ENCODE results near the gene OR2Y1. TPM values are rescaled to one million over a fixed set of nuclear protein-coding genes. Genes with fewer than 3 reads are reported as not detected.
"Not testable (repeated sequence)": the region's sequence is repeated elsewhere in the genome, so short reads cannot be mapped to it uniquely, and the experiment has no call there.

OR2Y1 gene
- total RNA-seq, 1 donor from 2014 or later = not detected

GRCh38 chr5:180739271-180739670, 587 bp downstream of the OR2Y1 start:
- no peak for DNase-seq

DNA sequence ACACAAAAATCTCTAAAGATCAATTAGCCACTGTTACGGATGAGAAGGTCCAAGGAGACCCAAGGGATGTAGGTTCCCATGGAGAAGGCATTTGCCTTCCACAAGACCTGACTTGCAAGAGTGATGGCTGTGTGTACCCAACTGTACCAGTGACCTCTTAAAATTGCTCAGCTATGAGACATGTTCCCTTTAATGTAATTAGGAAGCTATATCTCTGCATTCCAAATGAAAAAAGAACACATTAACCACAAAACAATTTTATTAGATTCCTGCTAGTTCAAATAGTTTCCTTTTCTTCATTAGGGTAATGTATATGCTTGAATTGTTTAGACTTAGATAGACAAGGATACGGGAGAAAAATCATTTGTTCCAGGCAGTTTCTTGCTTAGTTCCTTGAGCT, 3.3 kb downstream of the OR2Y1 start:
- no peak for DNase-seq

GRCh38 chr5:180724944-180725343, 14.9 kb downstream of the OR2Y1 start:
- no peak for DNase-seq

- no peak for DNase-seq
These were observed 15.9 kb downstream of the OR2Y1 start for GRCh38 chr5:180723936-180724335.

GRCh38 chr5:180720486-180720885, 19.4 kb downstream of the OR2Y1 start:
- DNase-seq = no peak

DNA sequence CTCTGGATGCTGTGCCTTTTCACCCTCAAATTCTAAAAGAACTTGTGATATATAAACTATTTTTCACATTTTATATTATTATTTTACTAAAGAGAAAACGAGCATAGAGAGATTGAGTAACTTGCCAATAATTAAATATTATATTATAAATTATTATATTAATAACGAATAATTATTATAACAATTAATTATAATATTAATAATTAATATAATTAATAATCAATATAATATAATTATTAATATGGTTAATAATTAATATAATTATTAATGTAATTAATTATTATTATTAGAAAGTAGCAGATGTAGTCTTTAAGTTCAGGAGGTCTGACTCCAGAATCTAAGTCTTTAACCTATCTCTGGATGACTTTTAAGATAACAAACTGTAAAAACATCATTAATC, 20.1 kb downstream of the OR2Y1 start:
- DNase-seq = no peak

GRCh38 chr5:180718810-180719453, 20.9 kb downstream of the OR2Y1 start:
- DNase-seq = peak; percentile 63

GRCh38 chr5:180717989-180718388, 21.9 kb downstream of the OR2Y1 start:
- no peak for DNase-seq

DNA sequence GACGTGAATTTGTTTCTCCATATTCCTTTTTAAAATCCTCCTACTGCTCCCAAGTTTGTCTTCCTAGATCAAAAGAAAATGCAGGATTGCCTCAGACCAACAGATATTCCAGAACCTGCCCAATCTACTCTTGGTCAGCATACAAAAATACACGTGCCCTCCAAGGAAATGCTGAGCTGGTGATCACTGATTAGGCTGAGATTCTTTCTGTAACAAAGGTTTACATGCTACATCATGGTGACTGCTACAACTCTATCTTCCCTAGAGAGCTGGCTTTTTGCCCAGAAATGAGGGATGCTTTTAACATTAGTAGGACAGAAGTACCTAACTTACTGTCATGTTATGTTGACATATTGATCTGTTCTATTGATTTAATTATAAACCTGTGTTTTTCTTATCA, 35.5 kb downstream of the OR2Y1 start:
- no peak for DNase-seq

- DNase-seq = no peak
These were observed 35.9 kb downstream of the OR2Y1 start for GRCh38 chr5:180703912-180704311.

DNA sequence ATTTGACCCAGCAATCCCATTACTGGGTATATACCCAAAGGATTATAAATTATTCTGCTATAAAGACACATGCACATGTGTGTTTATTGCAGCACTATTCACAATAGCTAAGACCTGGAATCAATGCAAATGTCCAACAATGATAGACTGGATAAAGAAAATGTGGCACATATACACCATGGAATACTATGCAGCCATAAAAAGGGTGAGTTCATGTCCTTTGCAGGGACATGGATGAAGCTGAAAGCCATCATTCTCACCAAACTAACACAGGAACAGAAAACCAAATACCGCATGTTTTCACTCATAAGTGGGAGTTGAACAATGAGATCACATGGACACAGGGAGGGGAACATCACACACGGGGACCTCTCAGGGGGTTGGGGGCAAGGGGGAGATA, 36.5 kb downstream of the OR2Y1 start:
- not testable (repeated sequence) for DNase-seq

- DNase-seq = not testable (repeated sequence)
These were observed 39.4 kb downstream of the OR2Y1 start for GRCh38 chr5:180700440-180700839.

- no peak for DNase-seq
These were observed 40.8 kb downstream of the OR2Y1 start for GRCh38 chr5:180699042-180699441.

- no peak for DNase-seq
These were observed 43.7 kb downstream of the OR2Y1 start for GRCh38 chr5:180696116-180696515.

DNA sequence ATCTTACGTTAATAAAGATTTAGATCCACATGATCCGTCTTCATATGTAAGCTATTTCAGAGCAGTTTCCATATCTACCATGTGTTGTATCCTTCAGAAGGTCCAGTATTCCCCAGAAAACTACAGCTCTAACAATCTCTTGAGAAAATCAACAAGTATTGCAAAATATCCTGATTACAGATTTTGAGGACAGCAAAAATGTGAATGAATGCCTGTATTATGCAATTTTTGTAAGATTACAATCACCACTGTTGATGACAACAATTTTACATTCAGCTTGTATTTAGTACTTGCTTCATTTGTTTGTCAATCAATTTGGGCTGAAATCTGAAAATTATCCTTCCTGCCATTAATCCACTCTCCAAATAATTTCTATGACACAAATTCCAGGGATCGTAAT, 47.4 kb downstream of the OR2Y1 start:
- DNase-seq = no peak

GRCh38 chr5:180691046-180691445, 48.8 kb downstream of the OR2Y1 start:
- no peak for DNase-seq

DNA sequence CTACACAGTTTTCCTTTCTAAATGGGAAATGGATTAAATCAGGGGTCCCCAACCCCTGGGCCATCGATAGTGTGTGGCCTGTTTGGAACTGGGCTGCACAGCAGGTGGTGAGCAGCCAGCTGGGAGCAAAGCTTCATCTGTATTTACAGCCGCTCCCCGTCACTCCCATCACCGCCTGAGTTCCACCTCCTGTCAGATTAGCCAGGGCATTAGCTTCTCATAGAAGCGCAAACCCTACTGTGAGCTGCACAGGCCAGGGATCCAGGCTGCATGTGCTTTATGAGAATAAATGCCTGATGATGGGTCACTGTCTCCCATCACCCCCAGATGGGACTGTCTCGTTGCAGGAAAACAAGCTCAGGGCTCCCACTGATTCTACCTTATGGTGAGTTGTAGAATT, 49.3 kb downstream of the OR2Y1 start:
- DNase-seq = no peak

GRCh38 chr5:180689775-180690174, 50.1 kb downstream of the OR2Y1 start:
- DNase-seq = no peak

Other genes starting within 250 kb of the OR2Y1 start
- 21.6 and 44.6 TPM in 2 replicates for gene CNOT6, start 245.7 kb downstream of the OR2Y1 start, total RNA-seq
- gene SCGB3A1, start 148.6 kb downstream of the OR2Y1 start, total RNA-seq = 0.74 and 0.85 TPM in 2 replicates
- gene FLT4, start 90.5 kb downstream of the OR2Y1 start, total RNA-seq = 341 and 471 TPM in 2 replicates
- 124 and 164 TPM in 2 replicates for gene MGAT1, start 62.7 kb upstream of the OR2Y1 start, total RNA-seq
- 21.5 and 23.1 TPM in 2 replicates for gene ZFP62, start 121.2 kb upstream of the OR2Y1 start, total RNA-seq
- gene BTNL8, start 159.1 kb upstream of the OR2Y1 start, total RNA-seq = 0.17 and 0.19 TPM in 2 replicates
- not detected in 2 replicates for gene BTNL3, start 248.8 kb upstream of the OR2Y1 start, total RNA-seq

All from dermis blood vessel endothelial cell (primary cell).